Measurements from ENCODE around the gene SRPK2. TPM values are rescaled to one million over a fixed set of nuclear protein-coding genes. Genes with fewer than 3 reads are reported as not detected.

Gene SRPK2
- total and polyA plus RNA-seq, 2 of the 8 experiments (the other 6 are each of a cell fraction or from before 2014, with no cell fraction given) = 10.0 to 47.1 TPM

- TF ChIP-seq SAP30 (IDR thresholded peaks at IDR 0.05; ENCODE audit: insufficient read depth, insufficient replicate concordance, low read length) (no peak), USF2 (IDR thresholded peaks at IDR 0.05; ENCODE audit: low read length) (no peak), NANOG (IDR thresholded peaks at IDR 0.05; ENCODE audit: insufficient read depth, low read depth, low read length, poor library complexity, severe bottlenecking) (no peak), POLR2AphosphoS5 (IDR thresholded peaks at IDR 0.05; ENCODE audit: low read depth, low read length) (no peak), HDAC2 (IDR thresholded peaks at IDR 0.05; ENCODE audit: borderline replicate concordance in 1 of 2, low read depth in 2 of 2, low read length in 2 of 2) (no peak)
Measured at GRCh38 chr7:105257338-105257737, 131.4 kb downstream of the SRPK2 start (continued).
